Heart left ventricle (tissue), 16 donors: ENCODE data around the gene TMEM236. TPM values are rescaled to one million over a fixed set of nuclear protein-coding genes. Genes with fewer than 3 reads are reported as not detected.
A peak's percentile ranks its signal among the peaks of the same experiment; 100 is the strongest.

Experiments used
- ATAC-seq, 4 donors: fragments of 200-7000 bp; cut with Tn5 transposase; one replicate each; pipeline ENCODE4 v1.9.1; 2020 to 2022; ENCODE audit warnings: moderate library complexity in 4 of 4, mild to moderate bottlenecking in 3 of 4, moderate number of reproducible peaks in 1 of 4
- DNase-seq, 5 donors: peaks; one replicate each; pipeline ENCODE4 v3.0.0-alpha.2; 2020
- H3K27ac ChIP-seq, 12 donors: fragments of 200-600 bp; sonication (generic) in 4 of 12; one replicate each; pipeline versions ENCODE4 v1.5.0 to v1.8.0; 2016 to 2022; ENCODE audit warnings: mild to moderate bottlenecking in 2 of 12
- H3K27me3 ChIP-seq, 9 donors: fragments of 200-600 bp; sonication (generic) in 2 of 9; one replicate each; pipeline versions ENCODE4 v1.5.1 to v1.8.0; 2016 to 2022; ENCODE audit warnings: mild to moderate bottlenecking in 3 of 9
- H3K36me3 ChIP-seq, 9 donors: fragments of 200-600 bp; sonication (generic) in 2 of 9; one replicate each; pipeline versions ENCODE4 v1.5.0 to v1.8.0; 2018 to 2022; ENCODE audit warnings: mild to moderate bottlenecking in 2 of 9
- H3K4me1 ChIP-seq, 12 donors: fragments of 200-600 bp; sonication (generic) in 4 of 12; one replicate each; pipeline versions ENCODE4 v1.5.0 to v1.8.0; 2016 to 2022; ENCODE audit warnings: mild to moderate bottlenecking in 3 of 12
- H3K4me3 ChIP-seq, 12 donors: fragments of 200-600 bp; sonication (generic) in 4 of 12; one replicate each; pipeline versions ENCODE4 v1.5.0 to v1.8.0; 2017 to 2022; ENCODE audit warnings: mild to moderate bottlenecking in 9 of 12, moderate library complexity in 4 of 12
- H3K9me3 ChIP-seq, 12 donors: fragments of 200-600 bp; sonication (generic) in 4 of 12; one replicate each; pipeline versions ENCODE4 v1.5.0 to v1.8.0; 2016 to 2022; ENCODE audit warnings: mild to moderate bottlenecking in 1 of 12
- POLR2A ChIP-seq, 2 donors: fragments of 450-650 bp; IDR thresholded peaks; one replicate each; pipeline ENCODE4 v1.6.1; 2017; ENCODE audit warnings: antibody characterized with exemption in 2 of 2, mild to moderate bottlenecking in 2 of 2, moderate library complexity in 2 of 2
- WGBS, 4 donors: extraction: QIAGEN DNeasy Blood & Tissue Kit in 2 of 4; methylation state at CpG; one replicate each; pipeline versions ENCODE4 v1.1.5 to v1.1.7; 2013 to 2018; 5-methylcytosine and 5-hydroxymethylcytosine counted together
- intact Hi-C, 10 donors: fragments of 100-400 bp; cut with DNase I; formaldehyde crosslinking; loops; one replicate each; pipeline versions ENCODE4 v1.11.1 to v1.14.2; 2022
- polyA plus RNA-seq, 2 donors: library from polyadenylated mRNA; stranded (reverse); fragments of 200-250 nt; gene quantifications; one replicate each; pipeline ENCODE4 v1.2.3, GENCODE V29; 2013
- total RNA-seq, 9 donors: library from RNA; depleted of rRNA in 2 of 9; stranded (reverse); fragments of >200 nt in 2 of 9; fragmentation: NEBNext Ultra II Directional in 3 of 9; extraction: Animal tissue kit (Norgen Biotek cat#: 25700) in 3 of 9; gene quantifications; one replicate each; pipeline versions ENCODE4 v1.1.0 to v1.2.4, GENCODE V29; 2016 to 2023
- TF ChIP-seq, protein P1 (sequence below), 12 donors: fragments of 200-600 bp; sonication (generic) in 4 of 12; IDR thresholded peaks; one replicate each; pipeline versions ENCODE4 v1.5.0 to v1.8.0; 2018 to 2022; ENCODE audit warnings: antibody characterized with exemption in 12 of 12, mild to moderate bottlenecking in 5 of 12
- donor health status: ischemic (EF 13 %, LVEDD 7.1; RV severe dilation, severe dysfunction).
- donor health status: healthy with polysubstance abuse.
- donor health status: DM: no; HTN: yes; CAD: no.
- donor health status: DM: no; HTN: no; CAD: no.
- donor health status: ischemic (EF 25% LVEDD 6.9; RV normal size, moderate dysfunction).
- donor health status: ischemic (EF 25% LVEDD 5.7; RV mildly dilated, moderate dysfunction).
- donor health status: healthy.
- donor health status: DM: yes; HTN: yes; CAD: no.
- donor health status: ischemic (EF 35%, LVEDD 5.7; RV mildly dilated, moderate dysfunction).
- donor health status: nonischemic (EF 11% LVEDD 7.7; RV severe dilation, severe dysfunction).
- donor health status: DM: yes; HTN: yes; CAD: no.
- donor health status: PGD.
- donor health status: ischemic (EF 29% LVEDD 5.4; RV normal size, mild dysfunction).
- donor health status: nonischemic (EF 23%, LVEDD 6.1; RV moderate dilation, normal function).

Gene TMEM236
- total and polyA plus RNA-seq, 11 donors = 0.09 to 3.2 (median 0.38) TPM

DNA sequence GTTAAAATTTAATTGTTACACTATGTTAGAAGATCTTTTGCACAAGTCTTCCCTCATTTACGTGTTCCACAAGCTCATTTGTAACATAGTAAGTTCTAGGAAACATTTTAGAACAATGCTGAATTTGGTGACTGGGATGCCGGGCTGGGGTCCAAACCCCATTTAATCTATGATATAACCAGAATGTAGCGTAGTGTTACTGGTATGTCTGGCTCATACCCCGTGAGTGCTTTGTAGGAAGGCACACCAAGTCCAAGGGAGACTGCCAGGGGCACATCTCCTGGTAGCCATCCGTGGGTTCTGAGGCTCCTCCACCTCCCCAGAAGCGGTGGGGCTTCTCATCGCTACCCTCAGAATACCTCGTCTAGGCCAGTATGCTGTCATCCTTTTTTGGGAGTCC lies 21.3 kb upstream of the TMEM236 start:
- TF ChIP-seq, protein P1, sequence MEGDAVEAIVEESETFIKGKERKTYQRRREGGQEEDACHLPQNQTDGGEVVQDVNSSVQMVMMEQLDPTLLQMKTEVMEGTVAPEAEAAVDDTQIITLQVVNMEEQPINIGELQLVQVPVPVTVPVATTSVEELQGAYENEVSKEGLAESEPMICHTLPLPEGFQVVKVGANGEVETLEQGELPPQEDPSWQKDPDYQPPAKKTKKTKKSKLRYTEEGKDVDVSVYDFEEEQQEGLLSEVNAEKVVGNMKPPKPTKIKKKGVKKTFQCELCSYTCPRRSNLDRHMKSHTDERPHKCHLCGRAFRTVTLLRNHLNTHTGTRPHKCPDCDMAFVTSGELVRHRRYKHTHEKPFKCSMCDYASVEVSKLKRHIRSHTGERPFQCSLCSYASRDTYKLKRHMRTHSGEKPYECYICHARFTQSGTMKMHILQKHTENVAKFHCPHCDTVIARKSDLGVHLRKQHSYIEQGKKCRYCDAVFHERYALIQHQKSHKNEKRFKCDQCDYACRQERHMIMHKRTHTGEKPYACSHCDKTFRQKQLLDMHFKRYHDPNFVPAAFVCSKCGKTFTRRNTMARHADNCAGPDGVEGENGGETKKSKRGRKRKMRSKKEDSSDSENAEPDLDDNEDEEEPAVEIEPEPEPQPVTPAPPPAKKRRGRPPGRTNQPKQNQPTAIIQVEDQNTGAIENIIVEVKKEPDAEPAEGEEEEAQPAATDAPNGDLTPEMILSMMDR (IDR thresholded peaks at IDR 0.05) = no peak
- no peak for TF ChIP-seq POLR2A (IDR thresholded peaks at IDR 0.05)
- Histone ChIP-seq H3K27me3 (no peaks in the 10 kb centered on the region), H3K4me3 (no peak overlapping the region), H3K27ac (peak overlapping the region in 7 of 12 donors; percentile 28 to 77 (median 72)), H3K9me3 (no peaks in the 10 kb centered on the region), H3K36me3 (no peaks in the 10 kb centered on the region), H3K4me1 (peaks cover 0 to 19% (median 8%) of the 10 kb centered on the region in 12 donors)
- peak; percentile 70 to 91 (median 86) for ATAC-seq
- 63 to 80% (median 68%) methylated on average over 8 of the region's 8 CpGs for WGBS, 4 donors
- intact Hi-C loops = loop anchor here in 2 of 10 donors (2.0 to 10.0 kb wide), 2 partner anchors 114 to 484 kb away; partner anchors contain the start of gene HACD1 (in 1 of the 2)
- peak in 4 of 5 donors; percentile 31 to 59 (median 50) for DNase-seq

DNA sequence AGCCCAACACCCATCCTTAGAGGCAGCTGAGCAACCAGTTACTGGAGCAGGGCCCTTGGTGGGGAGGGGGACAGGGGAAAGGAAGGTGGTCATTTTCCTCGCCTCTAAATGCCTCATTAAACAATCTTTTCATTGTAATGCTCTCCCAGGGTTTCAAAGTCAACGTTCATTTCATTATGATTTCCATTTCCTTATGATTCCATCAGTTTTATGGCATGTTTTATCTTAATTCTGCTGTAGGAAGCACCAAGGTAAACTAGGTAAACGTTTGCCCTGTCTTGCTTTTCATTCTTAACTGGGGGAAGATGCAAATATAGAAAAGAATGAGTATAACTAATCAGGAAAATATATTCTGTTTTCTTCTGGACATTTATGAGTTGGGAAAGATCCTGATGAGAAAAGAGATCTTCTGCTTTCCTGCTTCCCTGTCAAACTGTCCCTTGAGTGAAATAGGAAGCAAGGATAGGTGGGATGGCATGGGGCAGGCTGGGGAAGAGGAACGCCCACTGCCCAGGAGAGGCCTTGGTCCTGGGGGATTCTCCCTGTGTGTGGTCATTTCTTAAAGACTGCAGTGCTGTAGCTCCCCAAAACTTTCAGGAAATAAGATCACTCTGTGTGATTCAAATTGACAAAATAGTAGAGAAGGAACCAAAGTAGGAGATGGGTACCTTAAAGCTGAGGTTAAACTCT lies 20.5 kb upstream of the TMEM236 start:
- no peaks in the 10 kb centered on the region for H3K36me3 ChIP-seq
- intact Hi-C loops = loop anchor here in 2 of 10 donors (2.0 to 10.0 kb wide), 2 partner anchors 115 to 483 kb away; partner anchors contain the start of gene HACD1 (in 1 of the 2)
- DNase-seq (no peak), ATAC-seq (no peak)
- no peaks in the 10 kb centered on the region for H3K9me3 ChIP-seq
- no peak overlapping the region for H3K4me3 ChIP-seq
- H3K27me3 ChIP-seq = no peaks in the 10 kb centered on the region
- 71 to 81% (median 72%) methylated on average over 4 of the region's 4 CpGs for WGBS, 4 donors
- peak overlapping the region in 8 of 12 donors; percentile 16 to 77 (median 72) for H3K27ac ChIP-seq
- peaks cover 0 to 20% (median 8%) of the 10 kb centered on the region in 12 donors for H3K4me1 ChIP-seq
- TF ChIP-seq POLR2A (IDR thresholded peaks at IDR 0.05) = no peak
- TF ChIP-seq, protein P1 (IDR thresholded peaks at IDR 0.05) = no peak

DNA sequence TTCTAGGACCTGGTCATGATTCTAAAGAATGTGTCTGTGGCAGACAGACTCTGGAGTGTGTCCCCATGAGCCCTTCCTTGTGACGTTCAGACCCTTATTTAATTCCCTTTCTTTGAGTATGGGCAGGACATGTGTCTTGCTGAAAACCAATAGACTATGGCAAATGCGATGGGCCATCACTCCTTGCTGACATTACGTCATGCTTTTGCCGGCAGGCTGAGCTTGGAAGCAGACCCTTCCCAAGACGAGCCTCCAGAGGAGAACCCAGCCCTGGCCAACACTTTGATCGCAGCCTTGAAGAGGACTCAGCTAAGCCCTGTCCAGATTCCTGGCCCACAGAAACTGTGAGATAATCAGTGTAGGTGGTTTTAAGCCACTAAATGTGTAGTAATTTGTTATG lies 18.4 kb upstream of the TMEM236 start:
- H3K4me1 ChIP-seq = peaks cover 0 to 35% (median 14%) of the 10 kb centered on the region in 12 donors
- DNase-seq (no peak), ATAC-seq (no peak)
- H3K9me3 ChIP-seq = no peaks in the 10 kb centered on the region
- no peak overlapping the region for H3K4me3 ChIP-seq
- no peaks in the 10 kb centered on the region for H3K27me3 ChIP-seq
- intact Hi-C loops = loop anchor here in 1 of 10 donors (2.0 to 10.0 kb wide), 2 partner anchors 117 to 481 kb away; partner anchors contain the start of gene HACD1
- no peaks in the 10 kb centered on the region for H3K36me3 ChIP-seq
- TF ChIP-seq, protein P1 (IDR thresholded peaks at IDR 0.05) = no peak
- no peak for TF ChIP-seq POLR2A (IDR thresholded peaks at IDR 0.05)
- no peak overlapping the region for H3K27ac ChIP-seq
- WGBS, 4 donors = 92 to 98% (median 96%) methylated on average over 6 of the region's 6 CpGs

DNA sequence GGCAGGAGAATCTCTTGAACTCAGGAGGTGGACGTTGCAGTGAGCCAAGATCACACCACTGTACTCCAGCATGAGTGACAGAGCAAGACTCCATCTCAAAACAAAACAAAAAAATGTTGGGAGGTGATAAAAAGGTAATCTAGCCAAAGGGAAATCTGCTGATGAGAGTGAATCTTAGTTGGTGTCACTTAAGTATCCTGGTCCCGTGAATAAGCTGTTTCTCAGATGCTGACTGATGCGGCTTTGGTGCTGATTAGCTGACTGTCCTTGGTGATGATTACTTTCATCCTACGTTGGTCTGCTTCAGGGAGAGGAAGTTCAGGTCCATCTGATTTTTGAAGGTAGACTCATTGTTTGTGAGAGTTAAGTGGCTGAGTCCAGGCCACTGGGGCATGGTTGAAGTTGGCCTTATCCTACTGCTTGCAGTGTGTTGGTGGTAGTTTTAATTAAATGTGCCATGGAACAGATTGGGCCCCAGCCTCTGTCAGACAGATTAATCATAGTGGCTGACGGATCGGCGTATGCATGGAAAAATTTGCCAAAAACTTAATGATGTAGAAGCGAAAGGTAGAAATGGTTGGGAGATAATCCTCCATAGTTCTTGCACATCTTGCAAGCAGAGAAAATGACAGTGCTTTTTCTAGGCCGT lies 17.4 kb upstream of the TMEM236 start:
- intact Hi-C loops = loop anchor here in 1 of 10 donors (2.0 to 10.0 kb wide), 2 partner anchors 118 to 480 kb away; partner anchors contain the start of gene HACD1
- WGBS, 4 donors = 81 to 84% (median 83%) methylated on average over 9 of the region's 9 CpGs
- peaks cover 0 to 35% (median 14%) of the 10 kb centered on the region in 12 donors for H3K4me1 ChIP-seq

More for the DNA sequence above, 17.4 kb upstream of the TMEM236 start:
- Histone ChIP-seq H3K4me3 (no peak overlapping the region), H3K27ac (peak overlapping the region in 9 of 12 donors; percentile 62 to 83 (median 71)), H3K36me3 (no peaks in the 10 kb centered on the region), H3K9me3 (no peaks in the 10 kb centered on the region), H3K27me3 (no peaks in the 10 kb centered on the region)
- ATAC-seq = no peak
- no peak for DNase-seq
- TF ChIP-seq, protein P1 (IDR thresholded peaks at IDR 0.05) = no peak
- no peak for TF ChIP-seq POLR2A (IDR thresholded peaks at IDR 0.05)
